ENCODE data around the gene EAPP. TPM values are rescaled to one million over a fixed set of nuclear protein-coding genes. Genes with fewer than 3 reads are reported as not detected.
"Not testable (repeated sequence)": the region's sequence is repeated elsewhere in the genome, so short reads cannot be mapped to it uniquely, and the experiment has no call there.

Gene EAPP
- total RNA-seq, 4 donors from 2014 or later, result 24.3 to 43.1 (median 37.5) TPM

- TF ChIP-seq POLR2A (IDR thresholded peaks at IDR 0.05) (no peak), POLR2AphosphoS5 (IDR thresholded peaks at IDR 0.05) (no peak), EP300 (IDR thresholded peaks at IDR 0.05) (no peak)
- TF ChIP-seq, protein P1, sequence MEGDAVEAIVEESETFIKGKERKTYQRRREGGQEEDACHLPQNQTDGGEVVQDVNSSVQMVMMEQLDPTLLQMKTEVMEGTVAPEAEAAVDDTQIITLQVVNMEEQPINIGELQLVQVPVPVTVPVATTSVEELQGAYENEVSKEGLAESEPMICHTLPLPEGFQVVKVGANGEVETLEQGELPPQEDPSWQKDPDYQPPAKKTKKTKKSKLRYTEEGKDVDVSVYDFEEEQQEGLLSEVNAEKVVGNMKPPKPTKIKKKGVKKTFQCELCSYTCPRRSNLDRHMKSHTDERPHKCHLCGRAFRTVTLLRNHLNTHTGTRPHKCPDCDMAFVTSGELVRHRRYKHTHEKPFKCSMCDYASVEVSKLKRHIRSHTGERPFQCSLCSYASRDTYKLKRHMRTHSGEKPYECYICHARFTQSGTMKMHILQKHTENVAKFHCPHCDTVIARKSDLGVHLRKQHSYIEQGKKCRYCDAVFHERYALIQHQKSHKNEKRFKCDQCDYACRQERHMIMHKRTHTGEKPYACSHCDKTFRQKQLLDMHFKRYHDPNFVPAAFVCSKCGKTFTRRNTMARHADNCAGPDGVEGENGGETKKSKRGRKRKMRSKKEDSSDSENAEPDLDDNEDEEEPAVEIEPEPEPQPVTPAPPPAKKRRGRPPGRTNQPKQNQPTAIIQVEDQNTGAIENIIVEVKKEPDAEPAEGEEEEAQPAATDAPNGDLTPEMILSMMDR (IDR thresholded peaks at IDR 0.05), result no peak
- Histone ChIP-seq H3K36me3 (no peaks in the 10 kb centered on the region), H3K9me3 (no peaks in the 10 kb centered on the region), H3K4me1 (peaks cover 0 to 8% (median 0%) of the 10 kb centered on the region in 3 donors), H3K4me3 (no peak overlapping the region), H3K27ac (peak overlapping the region; percentile 11 to 69 (median 65)), H3K27me3 (no peaks in the 10 kb centered on the region)
- ATAC-seq, result no peak
- 52 to 67% methylated on average over 8 to 9 of the region's 9 CpGs for WGBS, 2 donors (ENCODE audit: low coverage in 1 of 2)
Observed at GRCh38 chr14:34554540-34555250, 15.2 kb upstream of the EAPP start.

DNA sequence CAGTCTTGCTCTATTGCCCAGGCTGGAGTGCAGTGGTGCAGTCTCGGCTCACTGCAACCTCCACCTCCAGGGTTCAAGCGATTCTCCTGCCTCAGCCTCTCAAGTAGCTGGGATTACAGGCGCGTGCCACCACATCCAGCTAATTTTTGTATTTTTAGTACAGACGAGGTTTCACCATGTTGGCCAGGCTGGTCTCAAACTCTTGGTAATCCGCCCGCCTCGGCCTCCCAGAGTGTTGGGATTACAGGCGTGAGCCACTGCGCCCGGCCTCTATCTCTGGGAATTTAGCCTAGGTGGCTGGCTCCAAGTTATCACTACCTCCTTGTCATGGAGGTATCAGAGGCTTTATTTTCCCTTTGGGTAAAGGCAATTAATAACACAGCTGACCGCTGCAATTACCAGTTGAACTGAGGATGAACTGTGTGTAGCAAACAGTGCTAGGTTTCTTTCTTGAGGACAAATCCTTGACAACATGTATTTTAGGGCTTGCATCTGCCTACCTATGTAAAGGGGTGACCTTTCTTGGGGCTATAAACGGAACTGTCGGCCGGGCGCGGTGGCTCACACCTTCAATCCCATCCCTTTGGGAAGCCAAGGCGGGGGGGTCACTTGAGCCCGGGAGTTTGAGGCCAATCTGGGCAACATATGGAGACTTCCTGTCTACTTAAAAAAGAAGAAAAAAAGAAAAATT is 9.9 kb upstream of the EAPP start:
- not testable (repeated sequence) for H3K4me3 ChIP-seq, H3K9me3 ChIP-seq, H3K4me1 ChIP-seq, H3K36me3 ChIP-seq, H3K27me3 ChIP-seq, ATAC-seq
- 91 to 93% methylated on average over 3 to 8 of the region's 19 CpGs for WGBS, 2 donors (ENCODE audit: low coverage in 1 of 2)
- peak overlapping the region in 2 of 4 donors; percentile 60 to 70 for H3K27ac ChIP-seq

DNA sequence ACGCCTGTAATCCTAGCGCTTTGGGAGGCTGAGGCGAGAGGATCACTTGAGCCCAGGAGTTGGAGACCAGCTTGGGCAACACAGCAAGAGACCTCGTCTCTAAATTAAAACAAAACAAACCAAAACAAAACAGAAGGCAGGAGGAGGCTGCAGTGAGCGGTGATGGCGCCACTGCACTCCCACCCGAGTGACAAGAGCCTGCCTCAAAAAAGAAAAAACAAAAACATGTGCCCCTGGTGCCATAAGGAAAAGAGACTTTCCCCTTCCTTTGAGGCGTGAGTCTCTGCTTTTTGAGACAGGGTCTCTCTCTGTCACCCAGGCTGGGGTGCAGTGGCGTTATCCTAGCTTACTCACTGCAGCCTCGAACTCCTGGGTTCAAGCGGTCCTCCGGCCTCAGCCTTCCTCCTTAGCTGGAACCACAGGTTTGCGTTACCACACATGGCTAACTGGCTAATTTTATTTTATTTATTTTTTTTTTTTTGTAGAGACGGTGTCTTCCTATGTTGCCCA is 9.0 kb upstream of the EAPP start:
- Histone ChIP-seq H3K27ac (peak overlapping the region in 2 of 4 donors; percentile 60 to 70), H3K27me3 (no peaks in the 10 kb centered on the region), H3K4me1 (no peaks in the 10 kb centered on the region), H3K4me3 (no peak overlapping the region), H3K36me3 (no peaks in the 10 kb centered on the region), H3K9me3 (no peaks in the 10 kb centered on the region)
- ATAC-seq, result no peak
- WGBS, 2 donors (ENCODE audit: low coverage in 1 of 2), result 84 to 86% methylated on average over 9 to 13 of the region's 14 CpGs
- no peak for TF ChIP-seq POLR2AphosphoS5 (IDR thresholded peaks at IDR 0.05)
- no peak for TF ChIP-seq EP300 (IDR thresholded peaks at IDR 0.05)
- TF ChIP-seq, protein P1 (IDR thresholded peaks at IDR 0.05), result no peak
- no peak for TF ChIP-seq POLR2A (IDR thresholded peaks at IDR 0.05)

- ATAC-seq, H3K27me3 ChIP-seq, H3K9me3 ChIP-seq, H3K36me3 ChIP-seq, H3K4me3 ChIP-seq, H3K4me1 ChIP-seq, H3K27ac ChIP-seq: not testable (repeated sequence)
- no CpG with 5 or more reads among the region's 16 CpGs for WGBS, 2 donors (ENCODE audit: low coverage in 1 of 2)
Observed at GRCh38 chr14:34547136-34547520, 7.6 kb upstream of the EAPP start.

DNA sequence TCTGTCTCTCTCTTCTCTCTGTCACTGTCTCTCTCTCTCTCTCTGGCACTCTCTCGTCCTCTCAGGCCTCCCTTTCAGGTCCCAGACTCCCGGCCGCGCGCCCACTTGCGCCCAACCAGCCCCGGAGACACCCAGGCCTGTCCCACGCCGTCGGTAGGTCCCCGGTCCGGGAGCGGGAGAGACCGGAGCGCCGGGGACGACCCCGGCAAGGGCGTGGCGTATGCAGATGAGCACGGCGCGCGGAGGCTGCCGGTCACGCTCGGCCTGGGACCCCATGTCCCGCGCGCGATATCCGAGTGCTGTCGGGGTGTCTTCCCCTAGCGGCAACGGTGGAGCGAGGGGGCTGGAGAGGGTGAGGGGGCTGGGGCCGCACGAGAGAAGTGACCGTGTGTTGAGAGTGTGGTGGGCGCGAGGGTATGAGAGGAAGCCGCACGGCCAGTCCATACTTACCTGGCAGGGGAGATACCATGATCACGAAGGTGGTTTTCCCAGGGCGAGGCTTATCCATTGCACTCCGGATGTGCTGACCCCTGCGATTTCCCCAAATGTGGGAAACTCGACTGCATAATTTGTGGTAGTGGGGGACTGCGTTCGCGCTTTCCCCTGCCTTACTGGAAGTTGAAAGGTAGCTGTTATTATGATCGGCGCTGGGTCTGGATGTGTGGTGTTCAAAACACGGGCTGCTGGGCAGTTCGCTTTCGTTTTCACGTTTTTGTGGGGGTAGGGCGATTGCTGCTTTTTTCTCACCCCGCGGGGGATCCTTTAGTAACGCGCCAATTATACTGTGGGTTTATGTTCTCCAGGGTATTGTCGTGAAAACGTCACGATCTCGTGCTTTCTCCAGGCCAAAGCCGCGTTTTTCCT is 7.0 kb upstream of the EAPP start:
- ATAC-seq, result peak; percentile 89
- not testable (repeated sequence) for H3K36me3 ChIP-seq, H3K4me1 ChIP-seq, H3K9me3 ChIP-seq, H3K4me3 ChIP-seq, H3K27ac ChIP-seq, H3K27me3 ChIP-seq
- no CpG with 5 or more reads among the region's 68 CpGs for WGBS, 2 donors (ENCODE audit: low coverage in 1 of 2)

DNA sequence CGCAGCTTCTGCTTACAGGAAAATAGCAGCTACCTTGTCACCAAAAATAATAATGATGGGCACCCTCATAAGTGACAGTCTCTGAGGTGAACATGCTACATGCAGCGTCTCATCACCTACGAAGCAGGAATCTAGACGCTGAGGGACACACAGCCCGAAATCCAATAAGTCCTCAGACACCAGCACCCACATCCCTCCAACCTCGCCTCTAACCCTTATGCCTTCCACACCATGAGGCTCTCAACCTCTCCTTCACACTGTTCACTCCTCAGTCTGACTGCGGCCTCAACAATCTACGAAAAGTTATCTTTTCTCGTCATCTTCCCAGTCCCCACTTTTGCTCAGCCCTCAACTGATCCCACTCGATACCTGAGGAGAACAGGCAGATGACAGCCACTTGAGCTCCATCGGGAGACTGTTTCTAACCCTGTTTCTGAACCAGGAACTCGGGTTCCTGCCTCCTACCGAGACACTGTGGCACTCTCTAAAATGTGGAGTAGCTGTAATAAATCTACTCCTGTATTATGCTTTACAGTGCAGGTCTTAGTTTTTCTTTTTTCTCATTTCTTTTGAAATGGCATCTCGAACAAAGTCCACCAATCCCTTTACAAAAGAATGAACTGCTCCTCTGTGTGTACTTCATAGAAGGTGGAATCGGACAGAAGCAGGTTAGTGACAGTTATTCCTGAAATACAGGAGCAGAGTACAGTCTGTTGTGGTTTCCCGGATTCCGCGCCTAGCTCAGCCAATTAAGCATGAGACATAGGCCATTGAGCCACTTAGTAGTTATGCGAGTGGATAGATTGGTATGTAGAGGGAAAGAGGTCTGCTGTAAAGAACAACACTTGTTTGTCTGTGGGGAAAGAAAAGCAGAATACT is 919 bp upstream of the EAPP start:
- Histone ChIP-seq H3K36me3 (peaks cover 0 to 21% of the 10 kb centered on the region in 2 donors), H3K4me1 (peaks cover 0 to 36% (median 17%) of the 10 kb centered on the region in 3 donors), H3K4me3 (peak overlapping the region; percentile 69 to 81), H3K27ac (peak overlapping the region; percentile 48 to 93 (median 91))
- H3K27me3 ChIP-seq, ATAC-seq, H3K9me3 ChIP-seq: not testable (repeated sequence)
- 86 to 94% methylated on average over 11 of the region's 19 CpGs for WGBS, 2 donors (ENCODE audit: low coverage in 1 of 2)
